Stimulated activated CD4-positive, alpha-beta T cell treated with anti-CD3 and anti-CD28 coated beads, Interleukin-15, amount 100 ng/mL, for 48 hours (primary cell): ENCODE data around the gene SH3PXD2B.
"Not testable (repeated sequence)": the region's sequence is repeated elsewhere in the genome, so short reads cannot be mapped to it uniquely, and the experiment has no call there.

ENCODE experiments used
- DNase-seq, 2 donors: peaks; one replicate each; pipeline ENCODE4 v3.0.0-alpha.2; 2020; ENCODE audit warnings: low read depth in 2 of 2

SH3PXD2B gene

DNA sequence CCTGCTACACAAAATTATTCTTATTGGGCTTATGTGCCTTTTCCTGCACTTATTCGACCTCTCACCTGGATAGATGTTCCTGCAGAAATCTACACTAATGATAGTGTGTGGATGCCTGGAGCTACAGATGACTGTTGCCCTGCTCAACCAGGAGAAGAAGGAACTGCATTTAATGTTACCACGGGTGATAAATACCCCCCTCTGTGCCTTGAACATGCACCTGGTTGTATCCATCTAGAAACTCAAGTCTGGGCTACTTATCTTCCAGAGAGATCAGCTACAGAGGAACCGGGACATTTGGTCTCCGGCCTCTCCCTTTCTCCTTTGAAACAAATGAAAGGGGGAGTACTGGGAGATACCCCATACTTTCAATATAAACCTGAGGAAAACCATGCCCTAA is 54.5 kb downstream of the SH3PXD2B start:
- DNase-seq = no peak

DNA sequence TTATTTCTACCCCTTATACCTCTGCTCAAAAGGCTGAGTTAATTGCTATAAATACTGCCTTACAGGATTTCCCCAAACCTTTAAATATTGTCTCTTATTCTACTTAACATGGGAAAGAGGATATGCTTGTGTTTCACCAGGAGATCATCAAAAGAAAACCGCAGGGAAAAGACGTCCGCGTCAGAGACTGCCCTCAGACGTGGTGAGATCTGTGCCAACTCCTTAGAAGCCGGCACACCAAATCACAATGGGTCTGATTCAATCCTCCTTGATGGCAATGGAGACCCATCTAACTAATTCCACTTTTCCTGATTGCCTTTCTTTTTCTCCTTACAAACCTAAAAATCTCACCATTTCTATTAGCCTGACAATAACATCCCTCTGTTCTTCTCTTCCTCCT is 55.0 kb downstream of the SH3PXD2B start:
- DNase-seq = no peak

DNA sequence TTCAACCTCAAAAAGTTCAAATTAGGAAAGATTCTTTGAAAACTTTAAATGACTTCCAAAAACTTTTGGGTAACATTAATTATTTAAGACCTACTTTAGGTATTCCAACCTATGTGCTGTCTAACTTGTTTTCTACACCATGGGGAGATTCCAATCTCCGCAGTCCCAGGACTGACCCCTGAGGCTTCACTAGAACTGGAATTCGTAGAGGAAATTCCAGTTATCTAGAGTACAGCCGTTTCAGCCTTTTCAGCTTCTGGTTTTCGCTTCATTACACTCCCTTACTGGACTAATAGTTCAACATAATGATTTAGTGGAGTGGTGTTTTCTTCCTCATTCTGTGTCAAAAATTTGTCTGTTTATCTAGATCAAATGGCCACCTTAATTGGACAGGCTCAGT is 55.7 kb downstream of the SH3PXD2B start:
- DNase-seq = not testable (repeated sequence)

DNA sequence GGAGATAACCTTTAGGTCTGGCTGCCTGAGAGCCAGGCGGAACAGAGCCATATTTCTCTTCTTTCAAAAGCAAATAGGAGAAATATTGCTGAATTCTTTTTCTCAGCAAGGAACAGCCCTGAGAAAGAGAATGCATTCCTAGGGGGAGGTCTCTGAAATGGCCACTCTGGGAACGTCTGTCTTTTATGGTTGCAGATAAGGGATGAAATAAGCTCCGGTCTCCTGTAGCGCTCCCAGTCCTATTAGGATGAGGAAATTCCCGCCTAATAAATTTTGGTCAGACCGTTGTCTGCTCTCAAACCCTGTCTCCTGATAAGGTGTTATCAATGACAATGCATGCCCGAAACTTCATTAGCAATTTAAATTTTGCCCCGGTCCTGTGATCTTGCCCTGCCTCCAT is 57.3 kb downstream of the SH3PXD2B start:
- DNase-seq = not testable (repeated sequence)

DNA sequence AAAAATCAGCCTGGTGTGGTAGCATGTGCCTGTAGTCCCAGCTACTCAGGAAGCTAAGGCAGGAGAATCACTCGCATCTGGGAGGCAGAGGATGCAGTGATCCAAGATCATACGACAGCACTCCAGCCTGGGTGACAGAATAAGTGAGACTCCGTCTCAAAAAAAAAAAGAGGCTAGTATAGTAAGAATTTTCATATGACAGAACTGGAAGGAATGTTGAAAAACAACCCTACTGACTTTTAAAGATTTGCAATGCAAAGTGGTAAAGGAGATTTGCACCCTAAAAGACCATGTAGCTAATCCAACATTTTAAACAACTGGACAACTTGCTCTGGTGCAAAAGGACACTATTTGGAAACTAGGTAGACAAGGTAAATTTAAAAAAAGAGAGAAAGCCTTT is 58.1 kb downstream of the SH3PXD2B start:
- no peak for DNase-seq

DNA sequence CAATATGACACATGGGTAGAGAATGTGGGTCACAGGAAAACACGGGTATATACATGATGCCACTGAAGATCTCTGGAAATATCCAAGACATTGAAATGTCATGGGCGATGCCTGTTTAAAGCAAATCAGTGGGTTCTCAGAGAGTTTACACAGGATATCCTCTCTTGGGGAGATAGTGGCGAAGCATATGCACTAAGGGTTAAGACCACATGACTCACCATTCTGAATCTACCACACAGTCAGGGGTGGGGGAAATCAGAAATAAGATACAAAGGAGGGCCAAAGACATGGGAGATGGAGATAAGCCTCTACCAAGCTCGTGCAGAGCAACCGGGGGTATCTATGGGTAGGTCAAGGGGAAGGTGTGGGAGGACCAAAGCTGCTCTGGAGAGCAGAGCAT is 58.8 kb downstream of the SH3PXD2B start:
- DNase-seq = no peak

DNA sequence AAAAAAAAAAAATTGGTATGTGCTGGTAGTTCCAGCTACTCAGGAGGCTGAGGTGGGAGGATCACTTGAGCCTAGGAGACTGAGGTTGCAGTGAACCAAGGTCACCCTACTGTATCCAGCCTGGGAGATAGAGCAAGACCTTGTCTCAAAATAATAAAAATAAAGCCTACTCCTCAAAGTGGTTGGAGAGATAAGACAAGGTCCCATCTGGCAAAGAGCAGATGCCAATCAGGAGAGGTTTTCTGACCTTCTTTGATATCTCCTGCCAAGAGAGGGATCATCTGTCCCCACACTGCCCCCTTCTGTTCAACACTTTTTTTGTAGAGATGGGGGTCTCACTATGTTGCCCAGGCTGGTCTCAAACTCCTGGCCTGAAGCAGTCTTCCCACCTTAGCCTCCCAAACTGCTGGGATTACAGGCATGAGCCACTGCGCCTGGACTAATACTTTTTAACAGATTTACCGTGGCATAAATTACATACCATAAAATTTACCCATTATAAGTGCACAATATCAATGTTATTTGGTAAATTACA is 64.7 kb downstream of the SH3PXD2B start:
- no peak for DNase-seq

DNA sequence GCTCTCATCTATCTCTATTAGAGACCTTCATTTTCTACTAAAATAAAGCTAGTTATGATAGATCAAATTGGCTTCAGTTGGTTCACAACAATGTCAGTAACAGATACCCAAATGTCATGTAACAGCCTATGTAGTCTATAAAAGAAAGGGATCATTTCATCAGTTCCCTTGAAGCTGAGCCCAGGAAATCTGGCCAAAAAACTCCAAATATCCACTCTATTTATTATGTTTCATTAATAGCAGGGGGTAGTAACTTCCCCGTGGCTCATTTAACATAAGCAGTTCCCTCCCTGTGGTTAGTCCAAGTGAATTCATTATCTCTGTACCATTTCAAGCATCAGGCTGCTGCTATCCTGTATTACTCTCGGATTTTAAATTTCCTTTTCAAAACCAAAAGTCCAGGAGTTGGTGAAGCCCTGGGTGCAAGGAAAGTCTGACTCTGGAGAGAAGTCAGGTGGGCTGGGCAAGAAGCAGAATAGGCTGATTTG is 66.0 kb downstream of the SH3PXD2B start:
- no peak for DNase-seq

DNA sequence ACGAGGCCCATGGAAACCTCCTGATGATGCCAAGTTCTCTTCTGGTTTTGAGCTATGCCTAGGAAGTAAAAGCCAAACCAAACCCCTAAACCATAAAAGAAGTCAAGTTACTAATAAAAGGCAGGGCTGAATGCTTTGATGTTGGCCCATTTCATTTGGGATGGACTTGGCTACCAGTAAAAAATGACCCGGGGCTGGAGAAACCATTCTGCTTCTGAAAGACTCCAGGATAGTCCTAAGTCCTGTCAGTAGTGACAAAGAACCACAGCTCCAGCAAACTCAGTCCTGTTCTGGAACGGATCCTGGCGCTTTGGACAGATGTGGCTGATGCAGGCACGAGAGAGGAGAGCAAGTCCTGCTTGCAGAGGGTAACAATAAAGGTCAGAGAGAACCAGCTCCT is 68.6 kb downstream of the SH3PXD2B start:
- no peak for DNase-seq

DNA sequence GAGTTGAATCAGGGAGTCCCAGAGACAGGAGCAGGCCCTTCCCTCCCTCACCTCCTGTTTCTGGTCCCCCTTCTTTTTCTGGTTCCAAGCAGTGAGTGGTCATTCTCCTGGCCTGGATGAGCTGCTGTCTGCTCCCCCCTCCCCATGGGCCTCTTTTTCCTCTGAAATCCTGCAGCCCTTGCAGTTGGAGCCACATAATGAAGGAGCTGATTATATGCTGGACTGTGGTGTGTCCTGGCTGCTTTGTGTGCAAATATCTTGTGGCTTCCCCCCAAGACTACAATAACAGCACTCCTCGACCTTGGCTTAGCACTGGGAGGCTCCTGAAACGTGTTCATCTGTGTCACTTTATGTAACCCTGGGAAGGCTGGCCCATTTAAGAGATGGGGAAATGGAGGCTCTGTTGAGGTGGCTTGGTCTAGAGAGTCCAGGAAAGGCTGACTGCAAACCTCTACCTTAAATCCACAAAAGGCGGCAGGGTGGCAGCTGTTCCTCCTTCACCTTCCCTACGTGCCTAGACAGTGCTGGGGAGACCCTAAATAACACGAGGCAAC is 69.2 kb downstream of the SH3PXD2B start:
- DNase-seq = no peak

DNA sequence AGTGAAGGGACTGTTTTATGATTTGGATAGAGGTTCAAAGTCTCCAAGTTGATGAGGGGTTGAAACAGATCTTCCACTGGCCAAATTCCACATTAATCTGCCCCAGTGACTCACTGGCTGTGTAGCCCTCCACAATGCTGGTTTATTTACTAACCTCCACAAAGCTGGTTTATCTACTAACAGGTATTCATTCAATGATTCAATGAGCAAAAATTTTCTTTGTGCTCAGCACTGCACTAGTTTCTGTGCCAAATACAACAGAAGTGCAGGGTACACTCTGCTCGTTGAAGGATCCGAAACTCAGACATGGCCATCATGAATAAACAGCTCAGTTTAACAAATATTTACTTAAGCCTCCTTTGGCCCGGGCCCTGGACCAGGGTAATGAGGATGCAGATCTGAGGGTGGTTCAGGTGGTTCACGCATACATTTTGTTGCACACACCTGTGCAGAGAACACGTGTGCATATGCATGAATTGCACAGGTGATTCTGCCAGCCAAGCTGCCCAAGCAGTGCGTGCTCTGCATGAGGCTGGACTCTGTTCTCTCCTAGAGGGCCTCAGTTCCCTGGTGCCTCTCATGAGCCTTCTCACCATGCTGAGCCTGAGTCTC is 71.0 kb downstream of the SH3PXD2B start:
- no peak for DNase-seq

DNA sequence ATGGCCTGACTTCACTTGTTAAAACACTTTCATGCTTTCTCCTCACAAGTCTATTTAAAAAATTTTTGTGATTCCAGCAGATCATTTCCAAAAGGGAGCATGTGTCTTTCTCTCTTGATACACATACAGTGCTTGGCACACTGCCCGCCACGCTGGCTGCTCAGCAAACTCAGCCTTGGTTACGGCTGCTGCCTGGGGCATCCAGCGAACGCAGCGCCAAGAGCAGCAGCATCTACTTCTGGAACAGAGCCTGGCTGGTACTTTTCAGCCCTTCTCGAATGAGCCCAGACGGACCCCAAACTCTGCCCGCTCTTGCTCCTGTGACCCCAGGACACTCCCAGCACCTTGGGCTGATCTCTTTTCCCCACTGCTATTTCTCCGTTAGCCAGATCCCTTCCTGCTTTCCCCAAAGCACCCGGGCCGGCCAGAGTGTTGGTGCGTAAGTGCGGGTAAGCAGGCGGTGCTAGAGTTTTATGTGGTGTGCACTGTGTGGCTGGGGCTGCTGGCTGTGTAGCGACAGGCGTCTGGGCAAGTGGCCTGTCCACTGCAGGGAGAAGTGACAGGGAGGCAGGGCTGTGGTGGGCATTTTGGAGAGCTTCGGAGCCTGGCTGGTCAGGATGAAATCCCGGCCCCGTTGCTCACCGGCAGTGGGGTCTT is 73.2 kb downstream of the SH3PXD2B start:
- DNase-seq = no peak

DNA sequence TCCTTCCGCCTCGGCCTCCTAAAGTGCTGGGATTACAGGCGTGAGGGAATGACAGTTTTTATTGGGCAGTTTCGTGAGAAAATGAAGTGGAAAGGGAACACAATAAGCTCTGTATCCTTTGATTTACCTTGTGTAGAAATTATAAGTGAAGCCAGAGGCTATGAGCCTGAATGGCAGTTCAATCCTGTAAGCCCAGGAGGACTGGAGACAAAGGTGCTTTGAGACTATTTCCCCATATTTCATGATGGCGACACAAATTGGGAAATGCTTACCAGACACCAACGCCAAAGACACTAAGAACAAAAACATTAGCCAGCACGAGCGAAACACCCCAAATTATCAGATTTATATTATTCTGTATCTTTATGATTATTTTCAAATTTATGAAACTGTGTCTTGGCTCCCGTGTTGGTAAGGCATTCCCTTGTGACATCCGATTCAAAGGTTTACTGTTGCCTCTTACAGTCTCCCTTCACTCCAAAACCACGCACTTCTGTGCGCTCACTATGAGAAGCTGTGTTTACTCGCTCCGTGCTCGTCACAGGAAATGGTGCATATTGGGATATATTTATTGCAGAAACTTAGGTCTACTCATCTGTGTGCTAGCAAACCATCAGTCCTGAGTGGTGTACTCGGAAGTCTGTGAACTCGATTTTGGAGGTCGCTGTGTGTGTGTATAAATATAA is 73.9 kb downstream of the SH3PXD2B start:
- DNase-seq = no peak

DNA sequence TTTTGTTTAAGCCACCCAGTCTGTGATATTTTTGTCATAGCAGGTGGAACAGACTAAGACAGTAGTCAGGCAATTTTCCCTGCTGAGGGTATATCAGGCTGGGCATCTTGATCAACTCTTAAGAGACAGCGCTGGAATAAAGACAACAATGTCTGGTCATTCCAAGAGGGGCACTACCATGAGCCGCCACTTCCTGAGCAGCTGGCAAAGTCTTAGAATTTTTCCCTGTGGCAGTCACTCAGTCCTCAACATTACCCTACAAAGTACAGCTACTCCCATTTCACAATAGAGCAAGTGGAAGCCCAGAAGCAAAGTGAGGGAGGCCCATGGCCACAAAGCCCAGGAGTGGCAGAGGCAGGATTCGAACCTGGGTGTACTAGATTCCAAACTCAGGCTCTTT is 74.8 kb downstream of the SH3PXD2B start:
- no peak for DNase-seq

DNA sequence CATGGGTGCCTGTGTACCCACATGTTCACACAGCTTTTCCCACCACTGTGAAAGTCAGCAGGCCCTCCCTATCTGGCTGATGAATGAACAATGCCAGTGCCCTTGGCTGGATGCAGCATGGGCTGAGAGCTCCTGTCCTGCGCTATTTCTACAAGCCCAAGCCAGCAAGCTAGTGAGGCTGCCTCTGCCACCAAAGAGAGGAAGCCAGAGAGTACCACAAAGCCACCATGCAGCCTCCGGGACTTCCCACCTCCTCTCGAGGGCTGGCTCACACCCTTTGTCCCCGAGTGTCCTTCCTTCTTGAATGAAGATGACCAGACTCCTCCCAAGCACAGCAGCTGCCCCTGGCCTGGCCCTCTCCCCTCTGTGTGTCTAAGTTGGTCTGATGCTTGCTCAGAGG is 76.5 kb downstream of the SH3PXD2B start:
- DNase-seq = no peak

DNA sequence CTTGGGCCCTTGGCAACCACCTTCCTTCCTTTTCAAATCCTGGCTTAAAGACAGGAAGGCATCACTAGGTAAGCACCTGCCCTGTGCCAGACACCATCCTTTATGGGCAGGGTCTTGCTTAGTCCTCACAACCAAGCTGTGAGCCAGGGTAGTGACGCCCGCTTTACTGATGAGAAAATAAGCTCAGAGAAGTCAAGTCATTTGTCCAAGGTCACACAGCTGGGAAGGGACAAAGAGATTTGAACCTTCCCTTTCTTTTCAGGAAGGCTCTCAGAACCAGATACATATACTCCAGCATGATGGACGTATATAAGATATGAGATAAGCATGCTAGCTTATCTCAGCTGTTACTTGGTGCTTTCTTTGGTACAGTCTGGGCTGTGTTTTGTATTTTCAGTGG is 76.9 kb downstream of the SH3PXD2B start:
- no peak for DNase-seq

DNA sequence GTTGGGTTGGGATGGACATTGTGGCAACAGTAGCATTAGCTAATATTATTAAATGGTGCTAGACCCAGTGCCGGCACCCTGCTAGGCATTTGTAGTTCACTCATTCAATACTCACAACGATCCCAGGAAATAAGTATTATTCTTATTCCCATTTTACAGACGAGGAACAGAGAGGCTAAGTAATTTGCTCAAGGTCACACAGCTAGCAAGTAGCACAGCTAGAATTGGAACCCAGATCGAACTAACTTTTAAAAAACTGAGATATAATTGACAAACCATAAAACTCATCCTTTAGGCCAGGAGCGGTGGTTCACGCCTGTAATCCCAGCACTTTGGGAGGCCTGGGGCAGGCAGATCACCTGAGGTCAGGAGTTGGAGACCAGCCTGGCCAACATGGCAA is 79.5 kb downstream of the SH3PXD2B start:
- no peak for DNase-seq

DNA sequence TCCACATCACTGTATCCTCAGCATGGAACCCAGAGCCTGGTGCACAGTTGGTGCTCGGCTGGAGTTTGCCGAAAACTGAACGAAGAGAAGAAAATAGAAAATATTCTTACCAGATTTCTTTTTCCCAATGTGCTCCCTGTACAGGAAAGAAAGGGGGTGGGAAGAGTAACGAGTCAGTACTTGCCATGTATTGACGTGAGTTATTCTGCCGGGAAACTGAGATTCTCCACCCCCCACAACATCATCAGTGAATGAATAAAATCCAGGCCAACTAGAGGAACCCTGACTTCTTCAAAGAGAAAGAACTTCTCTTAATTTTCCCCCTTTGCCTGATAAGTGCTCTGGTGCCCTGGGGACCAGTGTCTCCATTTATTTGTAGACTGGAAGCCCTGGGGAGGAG is 80.6 kb downstream of the SH3PXD2B start:
- DNase-seq = no peak

DNA sequence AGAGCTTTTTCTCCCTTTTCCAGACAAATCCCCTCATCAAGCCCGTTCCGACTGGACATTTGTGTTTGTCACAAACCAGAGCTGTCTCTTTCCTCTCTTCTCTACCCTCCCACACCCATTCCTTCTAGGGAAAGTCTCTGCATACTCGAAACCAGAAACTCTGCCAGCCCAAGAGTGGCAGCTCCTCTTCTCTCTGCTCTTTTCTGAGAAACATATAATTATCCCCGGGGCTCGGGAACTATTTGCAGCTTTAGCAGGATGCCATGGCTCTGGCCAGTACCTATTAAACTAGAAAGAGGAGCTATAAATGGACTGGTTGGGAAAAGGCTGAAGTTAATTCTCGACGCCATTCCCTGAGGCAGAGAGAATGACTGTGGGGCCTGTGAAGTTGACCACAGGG is 82.6 kb downstream of the SH3PXD2B start:
- no peak for DNase-seq

DNA sequence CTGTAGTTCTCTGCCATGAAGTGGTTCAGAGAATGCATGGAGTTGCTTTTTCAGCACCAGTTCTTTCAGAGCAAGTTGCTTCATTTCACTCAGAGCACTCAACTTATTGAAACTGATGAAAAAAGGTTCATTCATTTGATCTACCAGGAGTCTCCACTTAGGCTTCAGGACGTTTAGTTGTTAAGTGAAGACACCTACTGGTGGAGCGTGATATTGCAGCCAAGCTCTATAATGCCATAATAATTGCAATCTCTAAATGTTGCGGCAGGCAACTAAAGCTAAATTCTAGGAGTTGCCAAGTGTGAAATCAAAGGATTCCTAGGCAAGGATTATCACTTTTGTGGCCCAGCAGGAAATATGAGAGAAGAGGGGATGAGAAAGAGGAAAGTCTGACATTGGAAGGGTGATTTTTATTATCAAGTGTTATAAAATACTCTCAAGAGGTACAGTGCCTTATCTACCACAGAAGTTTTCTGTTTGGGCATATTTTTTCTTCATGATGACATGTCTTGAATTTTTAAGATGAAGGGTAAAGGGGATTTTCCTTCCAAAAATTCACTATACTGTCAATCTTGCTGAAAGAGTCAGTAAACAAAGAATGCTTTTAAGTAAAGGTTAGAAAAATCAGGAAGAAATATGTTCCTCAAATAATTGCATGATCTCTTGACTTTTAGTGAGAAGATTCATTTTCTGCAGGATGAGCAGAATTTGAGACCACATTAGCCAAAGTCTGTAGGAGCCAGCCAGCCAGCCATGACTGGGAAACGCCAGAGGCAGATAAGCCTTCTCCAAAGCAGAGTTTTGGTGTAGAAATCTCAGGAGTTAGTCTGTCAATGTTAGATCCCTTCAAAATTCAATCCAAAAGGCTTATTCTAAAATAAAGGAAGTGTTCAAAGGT is 83.4 kb downstream of the SH3PXD2B start:
- DNase-seq = peak in 1 of 2 donors; percentile 46

DNA sequence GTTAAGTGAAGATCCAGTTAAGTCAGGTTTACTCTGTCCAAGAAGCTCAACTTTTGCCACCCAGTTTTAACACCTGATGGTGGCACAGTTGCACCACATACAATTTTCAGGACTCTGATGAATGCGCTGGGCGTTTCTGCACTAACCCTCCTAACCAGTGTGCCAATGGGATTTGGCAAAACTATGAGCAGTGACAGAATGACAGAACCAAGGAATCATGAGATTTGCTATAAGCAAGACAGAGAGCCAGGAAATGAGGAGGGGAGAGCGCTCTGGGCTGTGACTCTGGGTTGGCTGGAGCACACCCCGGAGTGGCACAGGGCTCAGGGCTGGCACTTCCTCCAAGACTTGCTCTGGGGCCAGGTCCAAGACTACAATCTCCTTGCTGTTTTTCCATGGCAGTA is 84.1 kb downstream of the SH3PXD2B start:
- no peak for DNase-seq

DNA sequence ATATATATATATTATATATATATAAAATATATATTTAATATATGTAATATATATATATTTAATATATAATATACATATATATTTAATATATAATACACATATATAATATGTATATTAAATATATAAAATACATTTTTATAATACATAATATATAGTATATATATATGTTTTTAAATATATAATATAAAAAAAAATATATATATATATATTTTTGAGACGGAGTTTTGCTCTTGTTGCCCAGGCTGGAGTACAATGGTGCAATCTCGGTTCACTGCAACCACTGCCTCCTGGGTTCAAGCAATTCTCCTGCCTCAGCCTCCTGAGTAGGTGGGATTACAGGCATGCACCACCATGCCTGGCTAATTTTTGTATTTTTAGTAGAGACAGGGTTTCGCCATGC is 85.6 kb downstream of the SH3PXD2B start:
- not testable (repeated sequence) for DNase-seq
